Measurements from ENCODE around the gene NAP1L4.

Gene NAP1L4

GRCh38 chr11:2916892-2917645 is 75.1 kb downstream of the NAP1L4 start:
- no peak for DNase-seq (ENCODE audit: low read depth)
- H3K4me3 ChIP-seq (ENCODE audit: low read length): no peak overlapping the region
- TF ChIP-seq CTCF (IDR thresholded peaks at IDR 0.05; ENCODE audit: insufficient read depth, low read depth, low read length, missing control alignments): no peak

- no peak for TF ChIP-seq CTCF (IDR thresholded peaks at IDR 0.05; ENCODE audit: insufficient read depth, low read depth, low read length, missing control alignments)
- H3K4me3 ChIP-seq (ENCODE audit: low read length): no peak overlapping the region
These were observed 75.8 kb downstream of the NAP1L4 start for GRCh38 chr11:2916114-2916891.

GRCh38 chr11:2915473-2915872 is 76.7 kb downstream of the NAP1L4 start:
- no peak overlapping the region for H3K4me3 ChIP-seq (ENCODE audit: low read length)
- no peak for DNase-seq (ENCODE audit: low read depth)
- TF ChIP-seq CTCF (IDR thresholded peaks at IDR 0.05; ENCODE audit: insufficient read depth, low read depth, low read length, missing control alignments): no peak

More at GRCh38 chr11:2916114-2916891, 75.8 kb downstream of the NAP1L4 start:
- DNase-seq (ENCODE audit: low read depth): no peak

- no peak overlapping the region for H3K4me3 ChIP-seq (ENCODE audit: low read length)
- no peak for TF ChIP-seq CTCF (IDR thresholded peaks at IDR 0.05; ENCODE audit: insufficient read depth, low read depth, low read length, missing control alignments)
- no peak for DNase-seq (ENCODE audit: low read depth)
These were observed 77.5 kb downstream of the NAP1L4 start for GRCh38 chr11:2914455-2915195.

- no peak for TF ChIP-seq CTCF (IDR thresholded peaks at IDR 0.05; ENCODE audit: insufficient read depth, low read depth, low read length, missing control alignments)
- H3K4me3 ChIP-seq (ENCODE audit: low read length): no peak overlapping the region
- DNase-seq (ENCODE audit: low read depth): no peak
These were observed 78.4 kb downstream of the NAP1L4 start for GRCh38 chr11:2913776-2914175.

GRCh38 chr11:2913019-2913431 is 79.1 kb downstream of the NAP1L4 start:
- no peak for TF ChIP-seq CTCF (IDR thresholded peaks at IDR 0.05; ENCODE audit: insufficient read depth, low read depth, low read length, missing control alignments)
- H3K4me3 ChIP-seq (ENCODE audit: low read length): no peak overlapping the region
- DNase-seq (ENCODE audit: low read depth): no peak

All from epithelial cell of esophagus (primary cell).